SU-DHL-6 (cell line): ENCODE results near the gene SCLY.
"Not testable (repeated sequence)": the region's sequence is repeated elsewhere in the genome, so short reads cannot be mapped to it uniquely, and the experiment has no call there.

Experiments used
- H2AFZ ChIP-seq: fragments of 200-600 bp; sonication (generic); 2 replicates; pipeline ENCODE4 v1.6.1; 2014; ENCODE audit warnings: low read depth, mild to moderate bottlenecking, moderate library complexity, mixed read lengths, antibody characterized with exemption, low read length; ENCODE audit not compliant: severe bottlenecking
- H3F3A ChIP-seq: fragments of 200-600 bp; shearing (Covaris generic); 2 replicates; pipeline ENCODE4 v1.6.0; 2016; ENCODE audit warnings: antibody characterized with exemption, mild to moderate bottlenecking; ENCODE audit not compliant: insufficient read depth
- H3K27ac ChIP-seq: fragments of 200-600 bp; sonication (generic); 2 replicates; pipeline ENCODE4 v1.5.1; 2016; ENCODE audit warnings: low read depth, mild to moderate bottlenecking, low read length, moderate library complexity, mixed read lengths
- H3K27me3 ChIP-seq: fragments of 200-600 bp; sonication (generic), shearing (Covaris generic); 2 replicates; pipeline ENCODE4 v1.6.0; 2014; ENCODE audit warnings: mild to moderate bottlenecking, low read length
- H3K36me3 ChIP-seq: fragments of 200-600 bp; sonication (generic); 2 replicates; pipeline ENCODE4 v1.6.1; 2014; ENCODE audit warnings: mild to moderate bottlenecking, low read length, mixed read lengths
- H3K4me2 ChIP-seq: fragments of 300-600, 200-600 bp; shearing (Covaris generic), sonication (generic); 2 replicates; pipeline ENCODE4 v1.6.0; 2014; ENCODE audit warnings: low read length, low read depth, mild to moderate bottlenecking; ENCODE audit not compliant: poor library complexity, severe bottlenecking
- H3K4me3 ChIP-seq: fragments of 200-600 bp; sonication (generic); 2 replicates; pipeline ENCODE4 v1.5.1; 2014; ENCODE audit warnings: antibody characterized with exemption, low read length, mild to moderate bottlenecking, mixed read lengths; ENCODE audit not compliant: insufficient read depth, poor library complexity, severe bottlenecking
- H3K79me2 ChIP-seq: fragments of 200-600 bp; sonication (generic); 2 replicates; pipeline ENCODE4 v1.6.1; 2014; ENCODE audit warnings: mild to moderate bottlenecking, low read length, moderate library complexity; ENCODE audit not compliant: insufficient read depth
- H3K9ac ChIP-seq: fragments of 200-600 bp; sonication (generic); 2 replicates; pipeline ENCODE4 v1.7.0; 2014; ENCODE audit warnings: mild to moderate bottlenecking, low read length
- H3K9me2 ChIP-seq: fragments of 200-600 bp; sonication (generic); replicated peaks from 2 replicates; pipeline ENCODE4 v1.6.1; 2014; ENCODE audit warnings: low read length; ENCODE audit not compliant: insufficient read depth
- H3K9me3 ChIP-seq: fragments of 200-600 bp; sonication (generic); 2 replicates; pipeline ENCODE4 v1.6.1; 2014; ENCODE audit warnings: low read length, mixed read lengths; ENCODE audit not compliant: insufficient read depth
- H4K20me1 ChIP-seq: fragments of 200-600 bp; sonication (generic); 2 replicates; pipeline ENCODE4 v1.6.1; 2014; ENCODE audit warnings: low read depth, mild to moderate bottlenecking, antibody characterized with exemption, low read length, moderate library complexity, mixed read lengths
- CTCF ChIP-seq: fragments of 200-600 bp; sonication (generic); IDR thresholded peaks from one replicate; pipeline ENCODE4 v1.5.1; 2017; ENCODE audit warnings: antibody characterized with exemption, mild to moderate bottlenecking, low read length, moderate library complexity; ENCODE audit not compliant: insufficient read depth, poor library complexity, severe bottlenecking
- EZH2phosphoT487 ChIP-seq: fragments of 200-600 bp; sonication (generic), shearing (Covaris generic); conservative IDR thresholded peaks from 2 replicates; pipeline ENCODE4 v1.6.1; 2018; ENCODE audit warnings: mild to moderate bottlenecking, antibody characterized with exemption, low read length, moderate library complexity, mixed read lengths

The SCLY gene

GRCh38 chr2:238114851-238115660 lies 54.3 kb downstream of the SCLY start:
- Histone ChIP-seq H2AFZ (no peak overlapping the region), H3K27ac (no peak overlapping the region), H3K27me3 (no peaks in the 10 kb centered on the region), H4K20me1 (no peaks in the 10 kb centered on the region), H3K9me2 (no peaks in the 10 kb centered on the region), H3K9me3 (no peaks in the 10 kb centered on the region), H3K4me3 (no peak overlapping the region), H3K36me3 (peaks cover 13% of the 10 kb centered on the region; the same call in 1 of the 2 replicates), H3K9ac (no peak overlapping the region), H3K4me2 (no peak overlapping the region), H3K79me2 (peaks cover 4% of the 10 kb centered on the region; the same call in 1 of the 2 replicates), H3F3A (peaks cover 10% of the 10 kb centered on the region; the same call in 1 of the 2 replicates)
- TF ChIP-seq CTCF (no peak), EZH2phosphoT487 (no peak)

GRCh38 chr2:238115709-238116108 lies 54.9 kb downstream of the SCLY start:
- H3K9ac ChIP-seq, H3K27me3 ChIP-seq, H3K27ac ChIP-seq, H3F3A ChIP-seq, H2AFZ ChIP-seq, H4K20me1 ChIP-seq, H3K4me2 ChIP-seq, H3K4me3 ChIP-seq, H3K9me2 ChIP-seq, H3K79me2 ChIP-seq, H3K9me3 ChIP-seq: not testable (repeated sequence)
- H3K36me3 ChIP-seq = peaks cover 13% of the 10 kb centered on the region; the same call in 1 of the 2 replicates

GRCh38 chr2:238116298-238117198 lies 55.7 kb downstream of the SCLY start:
- Histone ChIP-seq H4K20me1 (no peaks in the 10 kb centered on the region), H3K36me3 (peaks cover 10% of the 10 kb centered on the region; the same call in 1 of the 2 replicates), H3K9me2 (no peaks in the 10 kb centered on the region), H3K79me2 (peaks cover 4% of the 10 kb centered on the region; the same call in 1 of the 2 replicates), H3K9ac (no peak overlapping the region), H3F3A (peaks cover 9% of the 10 kb centered on the region; the same call in 1 of the 2 replicates), H3K9me3 (no peaks in the 10 kb centered on the region), H3K27me3 (no peaks in the 10 kb centered on the region), H3K4me3 (no peak overlapping the region), H3K27ac (no peak overlapping the region), H3K4me2 (no peak overlapping the region), H2AFZ (no peak overlapping the region)
- no peak for TF ChIP-seq CTCF
- no peak for TF ChIP-seq EZH2phosphoT487
